Upper lobe of left lung (tissue), 4 donors: Measurements from ENCODE around the gene CHCHD1.

ENCODE experiments used
- EP300 ChIP-seq, 4 donors: sonication (generic); formaldehyde crosslinking; IDR thresholded peaks; one replicate each; pipeline ENCODE4 v1.5.1; 2017; ENCODE audit warnings: antibody characterized with exemption in 4 of 4, control low read depth in 2 of 4
- TF ChIP-seq, protein P1 (sequence below), 6 experiments: fragments of 450-650 bp in 4 of 6; fragments of 200-600 bp in 2 of 6; sonication (generic) in 2 of 6; IDR thresholded peaks; one replicate each; pipeline ENCODE4 v1.5.1; 2016 to 2019; ENCODE audit warnings: antibody characterized with exemption in 6 of 6

DNA sequence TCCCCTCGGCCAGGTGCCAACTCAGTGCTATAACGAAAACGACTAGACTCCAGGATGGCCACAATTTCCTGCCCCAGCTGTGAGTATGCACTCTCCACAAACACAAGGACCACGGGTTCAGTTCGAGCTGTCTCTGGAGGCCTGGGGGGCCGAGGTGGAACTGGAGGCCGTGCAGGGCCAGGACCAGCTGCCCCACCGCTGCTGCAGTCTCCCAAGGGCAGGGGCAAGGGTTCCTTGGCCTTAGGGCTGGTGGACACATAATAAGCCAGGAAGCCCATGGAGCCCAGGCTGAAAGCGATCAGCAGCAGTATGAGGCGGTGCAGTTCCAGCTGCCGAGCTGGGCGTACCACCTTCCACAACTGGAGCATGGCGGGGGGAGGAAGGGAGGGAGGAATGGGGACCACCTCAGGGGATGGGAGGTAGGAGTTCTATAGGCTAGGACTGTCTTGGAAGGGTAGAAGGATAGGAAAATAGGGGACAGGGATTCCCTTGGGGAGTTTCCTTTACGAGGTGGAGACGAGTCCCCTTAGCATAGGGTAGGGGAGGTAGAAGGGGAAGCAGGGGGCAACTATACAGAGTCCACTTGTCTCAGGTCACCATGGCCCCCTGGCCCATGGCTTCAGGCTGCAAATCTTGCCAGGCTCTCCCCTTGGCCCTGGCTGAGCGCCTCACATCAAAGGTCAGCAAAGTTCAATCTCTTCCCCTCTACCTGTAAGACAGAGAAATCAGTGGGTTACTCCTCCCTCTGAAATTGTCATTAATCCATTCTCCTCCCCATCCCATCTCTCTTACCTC is 26.4 kb downstream of the CHCHD1 start:
- TF ChIP-seq, protein P1, sequence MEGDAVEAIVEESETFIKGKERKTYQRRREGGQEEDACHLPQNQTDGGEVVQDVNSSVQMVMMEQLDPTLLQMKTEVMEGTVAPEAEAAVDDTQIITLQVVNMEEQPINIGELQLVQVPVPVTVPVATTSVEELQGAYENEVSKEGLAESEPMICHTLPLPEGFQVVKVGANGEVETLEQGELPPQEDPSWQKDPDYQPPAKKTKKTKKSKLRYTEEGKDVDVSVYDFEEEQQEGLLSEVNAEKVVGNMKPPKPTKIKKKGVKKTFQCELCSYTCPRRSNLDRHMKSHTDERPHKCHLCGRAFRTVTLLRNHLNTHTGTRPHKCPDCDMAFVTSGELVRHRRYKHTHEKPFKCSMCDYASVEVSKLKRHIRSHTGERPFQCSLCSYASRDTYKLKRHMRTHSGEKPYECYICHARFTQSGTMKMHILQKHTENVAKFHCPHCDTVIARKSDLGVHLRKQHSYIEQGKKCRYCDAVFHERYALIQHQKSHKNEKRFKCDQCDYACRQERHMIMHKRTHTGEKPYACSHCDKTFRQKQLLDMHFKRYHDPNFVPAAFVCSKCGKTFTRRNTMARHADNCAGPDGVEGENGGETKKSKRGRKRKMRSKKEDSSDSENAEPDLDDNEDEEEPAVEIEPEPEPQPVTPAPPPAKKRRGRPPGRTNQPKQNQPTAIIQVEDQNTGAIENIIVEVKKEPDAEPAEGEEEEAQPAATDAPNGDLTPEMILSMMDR (IDR thresholded peaks at IDR 0.05) = no peak
- TF ChIP-seq EP300 (IDR thresholded peaks at IDR 0.05) = no peak
